CD1c-positive myeloid dendritic cell (primary cell): ENCODE measurements around the gene CIART.
"Not testable (repeated sequence)": the region's sequence is repeated elsewhere in the genome, so short reads cannot be mapped to it uniquely, and the experiment has no call there.

Source experiments
- DNase-seq: peaks from one replicate; pipeline ENCODE4 v3.0.0-alpha.2; 2016; ENCODE audit errors: extremely low spot score

CIART gene

DNA sequence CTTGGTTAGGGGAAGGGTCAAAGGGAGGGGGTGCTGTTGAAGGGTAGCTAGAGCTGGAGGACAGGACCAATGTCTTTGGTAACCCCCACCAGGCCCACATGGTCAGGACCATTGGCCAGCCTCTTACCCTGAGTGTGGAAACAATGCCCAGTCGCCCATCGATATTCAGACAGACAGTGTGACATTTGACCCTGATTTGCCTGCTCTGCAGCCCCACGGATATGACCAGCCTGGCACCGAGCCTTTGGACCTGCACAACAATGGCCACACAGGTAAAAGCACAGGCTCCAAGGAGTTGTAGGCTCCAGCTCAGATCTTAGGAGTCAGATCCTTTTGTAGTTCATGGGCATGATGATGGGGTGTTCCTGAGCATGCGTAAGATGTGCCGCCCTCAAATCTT, 21.0 kb upstream of the CIART start:
- DNase-seq, result no peak

DNA sequence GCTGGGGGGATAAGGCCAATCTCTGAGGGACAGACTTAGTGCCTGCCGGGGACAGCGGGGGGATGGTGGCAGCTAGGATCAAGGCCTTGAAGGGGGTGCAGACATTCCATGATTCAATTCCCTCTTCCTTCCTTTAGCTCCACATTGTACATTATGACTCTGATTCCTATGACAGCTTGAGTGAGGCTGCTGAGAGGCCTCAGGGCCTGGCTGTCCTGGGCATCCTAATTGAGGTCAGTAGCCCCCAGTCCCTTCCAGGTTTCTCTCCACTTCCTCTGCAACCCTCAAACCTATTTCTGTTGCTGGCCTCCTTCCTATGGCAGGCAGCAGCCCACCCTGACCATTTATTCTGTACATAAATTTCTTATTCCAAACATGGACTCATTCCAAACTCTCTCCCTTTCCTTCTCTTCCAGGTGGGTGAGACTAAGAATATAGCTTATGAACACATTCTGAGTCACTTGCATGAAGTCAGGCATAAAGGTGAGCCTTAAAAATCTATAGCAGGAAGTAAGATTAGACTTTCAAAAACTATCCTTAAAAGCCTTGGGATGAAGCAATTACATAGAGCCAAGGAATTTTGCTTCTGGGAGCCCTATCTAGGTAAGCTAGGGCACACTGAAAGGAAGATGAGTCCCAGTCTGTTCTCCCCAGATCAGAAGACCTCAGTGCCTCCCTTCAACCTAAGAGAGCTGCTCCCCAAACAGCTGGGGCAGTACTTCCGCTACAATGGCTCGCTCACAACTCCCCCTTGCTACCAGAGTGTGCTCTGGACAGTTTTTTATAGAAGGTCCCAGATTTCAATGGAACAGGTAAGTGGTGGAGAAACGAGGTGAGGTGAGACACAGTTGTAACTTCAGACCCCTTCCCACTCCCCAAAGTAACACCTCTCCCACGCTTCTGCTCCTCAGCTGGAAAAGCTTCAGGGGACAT, 19.7 kb upstream of the CIART start:
- DNase-seq, result no peak

DNA sequence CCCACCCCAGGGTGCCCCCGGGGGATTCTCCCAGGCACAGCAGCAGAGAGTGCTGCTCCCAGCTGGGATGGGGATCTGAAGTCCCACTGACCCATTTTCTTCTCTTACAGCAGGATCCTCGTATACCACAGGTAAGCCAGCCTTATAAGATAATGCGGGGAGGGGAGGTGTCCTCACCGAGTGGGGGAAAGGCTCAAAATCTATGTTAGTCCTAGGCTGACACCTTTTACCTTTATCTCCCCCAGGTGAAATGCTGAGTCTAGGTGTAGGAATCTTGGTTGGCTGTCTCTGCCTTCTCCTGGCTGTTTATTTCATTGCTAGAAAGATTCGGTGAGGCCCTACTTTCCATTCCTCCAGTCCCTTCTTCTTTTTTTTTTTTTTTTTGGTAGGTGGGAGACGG, 18.8 kb upstream of the CIART start:
- DNase-seq, result no peak

DNA sequence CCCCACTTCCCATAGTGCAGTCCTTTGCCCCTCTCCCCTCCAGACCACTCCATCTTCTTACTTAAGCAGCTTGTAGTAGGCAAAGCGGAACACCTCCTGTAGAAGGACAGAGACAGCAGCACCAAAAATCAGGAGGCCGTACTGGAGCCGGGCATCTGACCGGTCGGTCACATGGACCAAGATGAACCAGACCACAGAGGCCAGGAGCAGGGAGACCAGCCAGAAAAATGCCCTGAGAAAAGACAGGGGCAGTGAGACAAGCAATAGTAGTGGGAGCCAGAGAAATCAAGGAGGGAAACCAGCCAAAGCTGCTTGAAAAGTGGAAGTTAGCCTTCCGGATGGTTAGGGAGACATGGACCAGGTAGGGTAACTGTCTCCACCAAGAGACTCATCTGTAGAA, 14.5 kb upstream of the CIART start:
- DNase-seq, result no peak

DNA sequence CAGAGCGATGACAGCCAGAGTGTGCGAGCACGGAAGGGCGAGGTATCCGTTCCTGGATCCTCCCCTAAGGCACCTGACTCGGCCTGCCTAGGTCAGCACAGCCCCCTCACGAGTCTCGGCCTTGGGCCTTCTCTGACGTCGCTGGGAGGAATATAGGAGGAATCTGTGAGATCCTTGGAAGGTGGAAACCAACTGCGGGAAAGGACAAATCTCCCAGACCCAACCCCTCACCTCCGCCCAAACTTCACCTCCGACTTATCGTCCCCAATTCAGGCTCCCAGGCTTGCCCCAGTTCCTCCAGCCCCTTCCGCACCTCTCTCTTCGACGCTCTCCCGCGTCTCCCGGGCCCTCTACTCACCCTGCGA, 14.0 kb upstream of the CIART start:
- peak; percentile 50 for DNase-seq

DNA sequence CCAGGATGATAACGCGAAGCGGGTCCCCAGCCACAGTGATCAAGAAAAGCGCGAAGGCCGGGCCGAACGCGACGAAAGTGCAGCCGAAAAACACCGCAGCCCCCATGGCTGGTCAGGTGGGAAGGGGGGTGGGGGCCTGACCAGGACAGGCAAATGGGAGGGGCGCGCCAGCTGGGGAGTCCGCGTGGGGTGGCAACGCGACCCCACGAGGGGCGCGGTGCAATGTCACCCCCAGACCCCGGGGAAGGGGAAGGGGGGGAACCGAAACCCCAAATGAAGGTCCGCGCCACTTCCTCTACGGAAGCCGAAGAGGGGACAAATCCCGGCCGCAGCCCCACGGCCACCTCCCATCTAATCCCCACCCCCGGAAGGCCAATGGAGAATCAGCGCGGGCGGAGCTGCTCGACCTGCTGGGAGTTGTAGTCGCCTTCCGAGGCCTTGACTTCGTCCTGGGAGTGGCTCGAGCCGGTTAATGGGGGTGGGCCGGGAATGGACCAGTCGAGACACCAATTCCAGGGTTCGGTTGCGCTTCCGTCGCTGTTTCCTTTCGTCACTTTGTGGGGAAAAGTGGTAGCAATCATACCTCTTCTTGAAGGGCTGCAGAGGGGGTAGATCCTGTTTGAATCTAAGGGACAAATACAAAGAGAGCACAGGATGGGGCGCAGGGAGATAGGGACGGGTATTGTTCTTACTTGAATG, 13.5 kb upstream of the CIART start, which contains the start of gene APH1A:
Gene APH1A, minus strand, starts transcription at position 312 of the 699 bp plus-strand sequence. Its CDS starts 206 bp downstream, at position 106.
- peak; percentile 97 for DNase-seq

DNA sequence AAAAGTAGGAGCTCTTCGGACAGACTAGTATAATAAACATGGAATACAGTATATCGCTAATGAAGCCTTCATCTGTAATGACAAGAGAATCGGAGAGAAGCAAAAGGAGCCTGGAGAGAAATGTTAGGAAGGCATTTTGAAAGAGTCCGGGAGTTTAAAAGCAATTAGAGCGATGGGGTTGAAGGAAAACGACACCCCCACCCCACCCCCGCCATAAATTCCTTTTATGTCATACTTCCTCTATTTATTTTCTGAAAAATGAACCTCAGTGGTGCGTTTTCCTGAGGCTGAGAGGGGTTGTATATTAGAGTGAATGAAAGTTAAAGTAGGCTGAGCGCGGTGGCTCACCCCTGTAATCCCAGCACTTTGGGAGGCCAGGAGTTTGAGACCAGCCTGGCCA, 12.9 kb upstream of the CIART start:
- DNase-seq, result peak; percentile 65

DNA sequence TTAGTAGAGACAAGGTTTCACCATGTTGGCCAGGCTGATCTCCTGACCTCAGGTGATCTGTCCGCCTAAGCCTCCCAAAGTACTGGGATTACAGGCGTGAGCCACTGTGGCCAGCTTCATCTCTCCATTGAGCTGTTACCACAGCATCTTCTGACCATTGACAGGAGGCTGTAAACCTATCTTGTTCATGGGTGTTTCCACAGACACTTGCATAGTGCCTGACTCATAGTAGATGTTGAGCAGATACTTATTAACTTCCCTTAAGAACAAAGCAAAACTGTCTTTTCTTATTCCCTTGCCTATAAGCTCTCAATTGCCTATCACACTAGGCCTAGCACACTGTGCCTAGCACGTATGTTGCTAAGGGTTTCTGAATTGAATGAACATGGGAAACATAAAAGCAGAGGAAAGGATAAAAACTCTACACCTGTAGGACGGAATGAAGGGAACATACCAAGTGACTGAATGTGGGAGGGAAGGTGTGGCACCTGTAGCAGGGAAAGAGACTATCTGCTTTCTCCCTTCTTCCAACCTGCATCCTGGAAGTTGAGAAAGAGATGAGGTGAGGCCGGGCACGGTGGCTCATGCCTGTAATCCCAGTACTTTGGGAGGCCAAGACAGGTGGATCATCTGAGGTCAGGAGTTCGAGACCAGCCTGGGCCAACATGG, 10.9 kb upstream of the CIART start:
- peak; percentile 16 for DNase-seq

DNA sequence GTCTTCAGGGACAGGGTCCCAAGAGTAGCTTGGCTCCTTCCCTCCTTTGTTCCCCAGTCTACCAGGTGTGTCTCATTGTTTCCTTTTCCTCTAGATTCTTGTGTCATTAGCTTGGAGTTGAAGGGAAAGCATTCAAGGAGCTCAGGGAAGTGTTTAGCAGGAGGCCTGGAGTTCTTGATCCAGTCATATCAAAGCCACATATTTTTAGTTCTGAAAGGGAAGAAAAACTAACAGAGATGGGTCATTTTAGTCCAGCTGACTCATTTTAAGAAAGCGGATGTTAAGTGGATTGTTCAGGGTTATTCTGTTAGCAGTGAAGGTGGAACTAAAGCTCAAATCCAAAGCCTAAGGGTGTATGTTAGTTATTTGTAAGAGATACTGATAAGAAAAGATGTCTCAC, 9.0 kb upstream of the CIART start:
- peak; percentile 74 for DNase-seq

DNA sequence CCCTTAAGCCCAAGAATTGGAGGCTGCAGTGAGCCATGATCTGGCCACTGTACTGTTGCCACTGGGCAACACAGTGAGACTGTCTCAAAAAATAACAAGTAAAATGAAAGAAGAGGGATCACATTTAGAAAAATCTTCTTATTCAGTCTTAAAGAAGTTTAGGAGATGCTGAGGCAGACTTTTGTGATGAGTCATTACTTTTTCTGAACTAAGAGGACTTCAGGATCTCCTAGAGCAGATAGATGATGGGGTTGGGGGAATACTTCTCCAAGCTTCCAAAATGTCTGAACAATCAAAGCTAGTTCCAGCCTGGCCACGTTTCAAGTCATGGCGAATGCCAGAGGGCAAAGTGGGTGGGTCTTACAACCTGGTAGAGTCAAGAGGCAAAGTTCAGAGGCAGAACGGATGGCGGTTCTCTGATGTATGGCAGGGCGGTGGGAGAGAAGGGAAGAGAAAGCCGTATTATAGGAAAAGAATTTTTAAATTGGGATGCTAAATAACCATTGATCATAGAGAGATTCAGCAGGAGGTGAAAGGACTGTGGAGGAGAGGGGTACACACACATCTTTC, 2.1 kb upstream of the CIART start:
- DNase-seq, result no peak

DNA sequence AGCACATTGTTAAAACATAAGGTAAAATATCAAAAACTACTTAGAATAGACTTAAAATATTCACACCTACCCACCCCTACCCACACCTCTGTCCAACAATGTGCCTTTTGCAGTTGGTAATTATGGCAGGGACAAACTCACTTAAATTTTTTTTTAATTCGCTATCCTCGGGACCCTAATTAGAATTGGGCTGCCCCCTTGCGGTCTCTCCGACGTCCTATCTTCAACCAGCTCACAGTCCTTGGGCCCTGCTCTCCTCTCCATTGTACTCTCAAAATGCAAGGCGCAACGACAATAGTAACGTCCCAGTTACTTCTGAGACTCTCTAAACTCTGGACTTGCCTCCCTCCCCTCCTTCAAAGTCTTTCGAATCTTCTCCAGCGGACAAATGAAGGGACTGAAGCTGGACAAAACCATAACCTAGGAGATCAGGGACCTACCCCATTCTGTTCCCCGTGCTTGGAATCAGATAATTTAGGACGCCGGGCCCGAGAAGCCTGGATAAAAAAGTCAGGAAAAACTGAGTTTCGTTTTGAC, 1.1 kb upstream of the CIART start:
- DNase-seq, result peak; percentile 63

DNA sequence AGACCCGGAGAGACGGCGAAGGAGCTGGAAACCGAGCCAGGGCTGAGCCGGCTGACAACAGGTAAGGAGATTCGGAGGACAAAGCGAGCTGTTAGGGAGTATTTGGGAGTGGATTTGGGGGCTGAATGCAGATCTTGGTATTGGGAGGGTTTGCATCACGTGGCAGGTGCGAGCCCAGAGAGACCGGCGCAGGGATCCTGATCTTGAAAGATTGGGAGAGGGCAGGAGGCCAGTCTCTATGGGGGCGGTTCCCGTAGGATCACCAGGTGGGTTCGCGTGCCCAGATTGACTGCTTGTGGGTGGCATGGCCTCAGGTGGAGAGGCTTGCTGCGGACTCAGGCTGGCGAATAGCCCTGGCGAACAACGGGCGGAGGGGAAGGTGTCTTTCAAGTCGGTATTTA, 204 bp downstream of the CIART start:
- no peak for DNase-seq

DNA sequence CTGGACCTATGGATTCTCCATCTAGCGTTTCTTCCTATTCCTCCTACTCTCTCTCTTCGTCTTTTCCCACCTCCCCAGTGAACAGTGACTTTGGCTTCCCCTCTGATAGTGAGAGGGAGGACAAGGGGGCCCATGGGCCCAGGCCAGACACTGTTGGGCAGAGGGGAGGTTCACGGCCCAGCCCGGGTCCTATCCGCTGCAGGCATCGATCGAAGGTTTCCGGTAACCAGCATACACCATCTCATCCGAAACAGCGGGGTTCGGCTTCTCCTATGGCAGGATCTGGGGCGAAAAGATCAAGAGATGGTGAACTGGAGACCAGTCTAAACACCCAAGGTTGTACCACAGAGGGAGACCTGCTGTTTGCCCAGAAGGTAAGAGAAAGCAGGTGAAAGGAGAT, 906 bp downstream of the CIART start:
- no peak for DNase-seq

DNA sequence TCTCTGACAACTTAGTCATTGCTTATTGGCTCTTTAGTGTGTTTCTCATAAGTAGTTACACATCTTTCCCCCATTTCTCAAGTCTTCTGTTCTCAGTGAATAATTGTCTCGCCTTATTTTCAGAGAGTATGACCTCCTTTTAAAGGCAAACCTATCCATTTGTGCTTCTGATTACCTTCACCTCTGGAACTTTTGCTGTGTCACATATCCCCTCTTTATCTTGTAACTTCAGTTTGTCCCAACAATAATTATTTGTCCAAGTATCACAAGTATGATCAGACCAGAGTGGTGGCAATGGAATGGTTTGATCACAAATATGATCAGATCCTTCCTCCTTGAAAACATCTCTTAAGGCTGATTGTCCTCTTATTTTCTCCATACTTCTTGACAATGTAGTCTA, 6.0 kb downstream of the CIART start:
- DNase-seq, result no peak

DNA sequence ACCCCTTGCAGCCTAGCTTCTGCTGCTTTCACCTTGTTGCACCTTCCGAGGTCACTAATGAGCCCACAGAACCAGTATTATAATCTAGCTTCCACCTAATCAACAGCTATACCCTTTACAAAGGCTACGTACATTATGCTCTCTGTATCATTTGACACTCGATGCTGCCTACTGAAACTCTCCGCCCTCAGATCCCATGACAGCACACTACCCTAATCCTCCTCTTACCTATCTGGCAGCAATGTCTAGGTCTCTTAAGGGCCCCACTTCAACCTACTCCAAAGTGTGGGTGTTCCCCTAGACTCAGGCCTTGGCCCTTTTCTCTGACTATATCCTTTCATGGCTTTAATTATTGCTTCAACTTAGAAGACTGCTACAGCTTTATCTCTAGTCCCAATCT, 6.5 kb downstream of the CIART start:
- no peak for DNase-seq

DNA sequence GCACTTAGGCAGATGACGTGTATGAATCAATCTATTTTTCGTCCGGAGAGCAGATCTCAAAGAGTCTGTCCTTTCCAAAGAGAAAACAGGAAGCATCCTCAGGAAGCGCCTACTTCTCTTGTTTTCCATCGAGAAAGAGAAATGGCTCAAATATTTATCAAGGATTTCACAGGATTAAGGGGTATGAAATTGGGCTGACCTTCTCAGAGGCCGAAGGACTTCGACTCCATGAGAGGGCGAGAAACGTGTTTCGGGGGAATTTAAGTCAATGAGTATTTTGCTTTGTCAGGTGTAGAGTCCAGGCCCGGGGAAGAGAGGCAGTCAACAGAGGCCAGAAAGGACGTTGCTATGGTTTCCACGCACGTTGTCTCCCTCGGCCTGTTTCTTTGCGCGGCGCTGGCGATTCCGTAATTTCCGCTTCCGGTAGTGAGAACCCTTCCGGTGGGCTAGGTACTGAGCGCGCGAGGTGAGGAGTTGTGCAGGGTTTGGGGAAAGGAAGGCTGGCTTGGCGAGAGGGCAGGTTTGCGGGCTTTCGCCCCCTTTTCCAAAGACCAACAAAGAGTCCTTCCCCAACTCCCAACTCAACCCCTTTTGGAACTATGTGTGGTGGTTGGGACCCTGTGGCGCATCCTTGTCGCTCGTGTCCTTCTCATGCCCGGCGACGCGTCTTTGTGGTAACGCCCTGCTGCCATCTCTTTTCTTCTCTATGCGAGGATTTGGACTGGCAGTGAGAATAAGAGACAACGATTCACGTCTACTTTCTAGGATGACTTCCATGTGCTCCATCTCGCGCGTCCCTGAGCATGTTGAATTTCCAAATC, 11.3 kb downstream of the CIART start, which contains the start of gene MRPS21:
Gene MRPS21, plus strand, starts transcription at position 429 of the 821 bp plus-strand sequence. CDS start 506 bp downstream, outside the sequence.
- DNase-seq, result peak; percentile 93

DNA sequence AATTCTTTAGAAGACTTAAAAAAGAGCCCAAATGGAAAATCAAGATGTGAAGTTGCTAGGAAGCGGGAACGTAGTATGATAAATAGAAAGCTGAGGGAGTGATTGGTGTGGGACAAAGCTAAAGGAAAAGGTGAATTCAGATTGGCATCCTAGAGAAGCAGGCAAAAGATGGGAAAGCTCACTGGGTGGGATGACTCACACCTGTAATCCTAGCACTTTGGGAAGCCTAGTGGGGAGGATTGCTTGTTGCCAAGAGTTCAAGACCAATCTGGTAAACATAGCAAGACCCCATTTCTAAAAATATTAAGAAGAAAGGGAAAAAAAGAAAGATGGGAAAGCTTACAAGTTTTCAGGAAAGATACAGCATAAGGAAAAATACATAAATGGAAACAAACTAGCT, 13.1 kb downstream of the CIART start:
- no peak for DNase-seq

DNA sequence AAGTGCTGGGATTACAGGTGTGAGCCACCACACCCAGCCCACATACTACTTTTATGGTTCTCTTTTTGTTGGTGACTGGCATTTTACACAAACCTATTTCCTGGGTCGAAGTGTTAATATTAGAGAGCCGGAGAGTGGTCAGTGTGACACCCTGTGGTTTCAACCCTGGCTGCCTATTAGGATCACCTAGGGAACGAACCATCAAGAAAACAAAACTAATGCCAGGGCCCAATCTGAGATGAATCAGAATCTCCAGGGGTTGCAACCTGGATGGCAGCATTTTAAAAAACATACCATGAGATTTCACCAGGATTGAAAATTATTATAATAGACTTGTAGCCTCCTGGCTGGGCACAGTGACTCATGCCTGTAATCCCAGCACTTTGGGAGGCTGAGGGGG, 17.4 kb downstream of the CIART start:
- DNase-seq, result no peak

DNA sequence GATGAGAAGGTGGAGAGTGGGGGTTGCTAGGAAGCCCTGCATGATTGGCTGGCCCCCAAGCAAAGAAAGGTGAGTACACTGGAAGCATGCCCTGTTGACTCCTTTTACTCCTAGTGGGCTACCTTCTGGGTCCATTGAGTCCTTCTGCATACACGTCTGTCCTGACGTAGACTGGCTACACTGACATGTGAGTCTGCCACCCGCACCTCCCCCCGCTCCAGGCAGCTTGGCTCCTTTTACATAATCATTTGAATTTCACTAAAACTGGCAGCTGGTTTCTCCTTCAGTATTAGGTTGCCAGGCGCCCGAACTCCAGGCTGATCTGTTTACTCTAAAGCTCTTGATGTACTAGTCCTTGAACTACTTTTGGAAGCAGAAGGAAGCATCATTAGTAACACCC, 20.0 kb downstream of the CIART start:
- no peak for DNase-seq

DNA sequence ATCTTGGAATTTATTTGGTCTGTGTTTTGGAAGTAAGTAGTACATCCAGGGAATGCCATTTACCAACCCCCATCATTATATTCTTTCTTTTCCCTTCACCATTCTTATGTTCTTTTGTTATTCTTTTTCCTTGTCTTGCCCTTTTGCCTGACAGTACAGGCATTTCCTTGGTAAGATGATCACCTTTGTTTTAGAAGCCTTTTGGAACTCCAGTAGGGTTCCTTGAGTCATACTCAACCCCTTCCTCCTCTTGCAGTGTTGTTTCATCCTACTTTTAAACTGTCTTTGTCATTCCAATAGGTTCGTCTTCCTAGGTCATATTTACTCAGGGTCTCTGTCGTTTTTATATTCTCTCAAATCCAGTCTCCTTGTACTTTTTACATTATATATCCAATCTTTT, 20.5 kb downstream of the CIART start:
- DNase-seq, result no peak

DNA sequence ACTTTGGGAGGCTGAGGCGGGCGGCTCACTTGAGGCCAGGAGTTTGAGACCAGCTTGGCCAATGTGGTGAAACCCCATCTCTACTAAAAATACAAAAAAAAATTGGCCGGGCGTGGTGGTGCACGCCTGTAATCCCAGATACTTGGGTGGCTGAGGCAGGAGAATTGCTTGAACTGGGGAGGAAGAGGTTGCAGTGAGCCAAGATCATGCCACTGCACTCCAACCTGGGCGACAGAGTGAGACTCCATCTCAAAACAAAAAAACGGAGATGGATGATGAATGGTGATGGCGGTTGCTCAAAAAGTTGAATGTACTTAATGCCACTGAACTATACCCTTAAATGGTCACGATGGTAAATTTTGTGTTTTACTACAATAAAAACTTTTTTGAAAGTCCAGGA, 26.2 kb downstream of the CIART start:
- DNase-seq, result not testable (repeated sequence)
